Measurements from ENCODE around the gene KIAA1143. TPM values are rescaled to one million over a fixed set of nuclear protein-coding genes. Genes with fewer than 3 reads are reported as not detected.

Gene KIAA1143
- total RNA-seq, 1 donor from 2014 or later, result 12.0 TPM

DNA sequence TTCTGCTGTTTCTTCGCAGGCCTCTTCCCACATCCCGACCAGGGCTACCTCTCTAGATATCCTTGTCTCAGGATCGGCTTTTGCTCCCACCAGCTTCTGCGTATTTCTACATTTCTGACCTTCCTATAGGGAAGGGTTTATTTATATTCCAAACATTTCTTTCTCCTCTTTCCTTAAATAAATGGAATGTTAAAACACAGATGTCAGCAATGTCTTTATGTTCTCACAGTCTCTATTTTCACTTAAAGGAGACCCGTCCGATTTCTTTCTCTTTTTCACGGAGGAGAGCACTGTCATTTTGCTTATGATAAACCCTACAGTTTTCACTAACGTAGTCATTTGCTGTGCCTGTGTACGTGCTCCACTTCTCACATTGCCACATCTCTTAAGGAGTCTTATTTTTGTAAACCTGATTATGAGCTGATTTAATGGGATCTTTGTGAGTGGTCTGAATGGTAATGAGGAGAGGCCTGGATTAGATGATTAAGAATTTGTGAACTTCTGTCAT, 805 bp upstream of the KIAA1143 start:
- H3K9ac ChIP-seq (ENCODE audit: low read depth in 1 of 3, low read length in 3 of 3), result peak overlapping the region in 1 of 3 donors; percentile 94
- H3K4me3 ChIP-seq (ENCODE audit: low read length in 3 of 3), result peak overlapping the region; percentile 89 to 97 (median 96)
- peaks cover 0 to 17% (median 6%) of the 10 kb centered on the region in 3 donors for H3K36me3 ChIP-seq (ENCODE audit: control insufficient read depth in 3 of 3, insufficient read depth in 3 of 3, low read length in 3 of 3)
- peaks cover 11 to 14% (median 13%) of the 10 kb centered on the region in 3 donors for H3K4me1 ChIP-seq (ENCODE audit: control insufficient read depth in 3 of 3, insufficient read depth in 3 of 3, low read length in 3 of 3)
- no peaks in the 10 kb centered on the region for H3K9me3 ChIP-seq (ENCODE audit: control insufficient read depth in 3 of 3, low read length in 3 of 3)
- H3K27ac ChIP-seq (ENCODE audit: low read depth, low read length), result no peak overlapping the region
- H3K27me3 ChIP-seq (ENCODE audit: control insufficient read depth in 3 of 3, insufficient read depth in 3 of 3, low read length in 3 of 3), result no peaks in the 10 kb centered on the region

DNA sequence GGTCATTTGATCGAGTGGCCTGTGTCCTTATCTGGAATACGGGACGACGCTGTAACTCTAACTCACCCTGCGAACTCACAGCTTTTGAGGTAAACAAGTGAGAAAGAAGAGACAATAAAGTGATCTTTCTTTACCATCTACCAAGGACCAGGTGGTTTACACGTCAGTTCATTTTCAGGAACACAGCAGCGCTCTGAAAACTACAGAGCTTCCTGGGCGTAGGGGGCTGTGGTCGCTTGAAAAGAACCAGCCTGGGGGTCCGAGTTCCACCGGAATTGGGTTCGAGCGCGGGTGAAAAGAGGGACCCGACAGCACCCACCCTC, 357 bp downstream of the KIAA1143 start:
- Histone ChIP-seq H3K9me3 (ENCODE audit: control insufficient read depth in 3 of 3, low read length in 3 of 3) (no peaks in the 10 kb centered on the region), H3K36me3 (ENCODE audit: control insufficient read depth in 3 of 3, insufficient read depth in 3 of 3, low read length in 3 of 3) (peaks cover 0 to 21% (median 6%) of the 10 kb centered on the region in 3 donors), H3K27ac (ENCODE audit: low read depth, low read length) (peak overlapping the region; percentile 88), H3K4me1 (ENCODE audit: control insufficient read depth in 3 of 3, insufficient read depth in 3 of 3, low read length in 3 of 3) (peaks cover 11 to 14% (median 13%) of the 10 kb centered on the region in 3 donors), H3K27me3 (ENCODE audit: control insufficient read depth in 3 of 3, insufficient read depth in 3 of 3, low read length in 3 of 3) (no peaks in the 10 kb centered on the region), H3K4me3 (ENCODE audit: low read length in 3 of 3) (peak overlapping the region; percentile 89 to 97 (median 96)), H3K9ac (ENCODE audit: low read depth in 1 of 3, low read length in 3 of 3) (peak overlapping the region; percentile 94 to 97 (median 94))

DNA sequence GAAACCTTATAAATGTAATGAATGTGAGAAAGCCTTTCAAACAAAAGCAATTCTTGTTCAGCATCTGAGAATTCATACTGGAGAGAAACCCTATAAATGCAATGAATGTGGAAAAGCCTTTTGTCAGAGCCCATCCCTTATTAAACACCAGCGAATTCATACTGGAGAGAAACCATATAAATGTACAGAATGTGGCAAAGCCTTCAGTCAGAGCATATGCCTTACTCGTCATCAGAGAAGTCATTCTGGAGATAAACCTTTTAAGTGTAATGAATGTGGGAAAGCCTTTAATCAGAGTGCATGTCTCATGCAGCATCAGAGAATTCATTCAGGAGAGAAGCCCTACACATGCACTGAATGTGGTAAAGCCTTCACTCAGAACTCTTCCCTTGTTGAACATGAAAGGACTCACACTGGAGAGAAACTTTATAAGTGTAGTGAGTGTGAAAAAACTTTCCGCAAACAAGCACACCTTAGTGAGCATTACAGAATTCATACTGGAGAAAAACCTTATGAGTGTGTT, 26.7 kb downstream of the KIAA1143 start:
- H3K4me3 ChIP-seq (ENCODE audit: low read length in 3 of 3), result no peak overlapping the region
- H3K27ac ChIP-seq (ENCODE audit: low read depth, low read length), result no peak overlapping the region
- peaks cover 38 to 45% (median 40%) of the 10 kb centered on the region in 3 donors for H3K36me3 ChIP-seq (ENCODE audit: control insufficient read depth in 3 of 3, insufficient read depth in 3 of 3, low read length in 3 of 3)
- no peak overlapping the region for H3K9ac ChIP-seq (ENCODE audit: low read depth in 1 of 3, low read length in 3 of 3)
- no peaks in the 10 kb centered on the region for H3K4me1 ChIP-seq (ENCODE audit: control insufficient read depth in 3 of 3, insufficient read depth in 3 of 3, low read length in 3 of 3)
- H3K9me3 ChIP-seq (ENCODE audit: control insufficient read depth in 3 of 3, low read length in 3 of 3), result peaks cover 26 to 48% (median 40%) of the 10 kb centered on the region in 3 donors
- no peaks in the 10 kb centered on the region for H3K27me3 ChIP-seq (ENCODE audit: control insufficient read depth in 3 of 3, insufficient read depth in 3 of 3, low read length in 3 of 3)

DNA sequence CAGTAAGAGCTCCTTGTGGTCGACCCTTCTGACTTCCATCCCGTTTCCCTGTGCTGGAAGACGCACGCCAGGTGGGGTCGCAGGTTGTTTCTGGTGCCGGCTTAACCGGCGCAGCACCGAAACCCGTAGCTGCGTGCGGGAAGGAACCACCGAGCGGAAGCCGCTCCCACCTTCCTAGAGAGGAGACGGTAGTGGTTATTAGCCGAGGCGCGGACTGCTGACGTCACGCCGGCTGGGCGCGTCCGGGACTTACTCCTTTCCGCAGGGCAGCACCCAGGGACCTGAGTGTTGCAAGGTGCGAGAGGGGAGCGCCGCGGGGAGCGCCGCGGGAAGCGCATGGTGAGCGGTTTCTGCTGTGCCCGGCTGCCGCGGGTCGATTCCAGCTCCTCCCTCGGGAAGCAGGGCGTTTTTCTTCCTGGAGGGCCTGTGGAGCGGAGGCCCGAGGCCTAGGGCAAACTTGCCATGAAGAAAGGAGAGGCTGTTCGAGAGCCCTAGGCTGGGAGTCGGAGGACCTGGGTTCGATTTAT, 32.0 kb downstream of the KIAA1143 start, which contains the start of gene ZNF501:
Gene ZNF501 (plus strand): TSS at position 252 of the 527 bp plus-strand sequence. CDS start 4,787 bp downstream, outside the sequence.
- peak within 1 kb of the TSS; percentile 7 for H3K27ac ChIP-seq (ENCODE audit: low read depth, low read length)
- no peaks in the 10 kb centered on the region for H3K27me3 ChIP-seq (ENCODE audit: control insufficient read depth in 3 of 3, insufficient read depth in 3 of 3, low read length in 3 of 3)
- peaks cover 0 to 5% (median 2%) of the 10 kb centered on the region in 3 donors for H3K4me1 ChIP-seq (ENCODE audit: control insufficient read depth in 3 of 3, insufficient read depth in 3 of 3, low read length in 3 of 3)
- H3K4me3 ChIP-seq (ENCODE audit: low read length in 3 of 3), result peak within 1 kb of the TSS; percentile 84 to 97 (median 92)
- peak within 1 kb of the TSS; percentile 67 to 90 (median 86) for H3K9ac ChIP-seq (ENCODE audit: low read depth in 1 of 3, low read length in 3 of 3)
- peaks cover 10 to 35% (median 25%) of the 10 kb centered on the region in 3 donors for H3K9me3 ChIP-seq (ENCODE audit: control insufficient read depth in 3 of 3, low read length in 3 of 3)
- H3K36me3 ChIP-seq (ENCODE audit: control insufficient read depth in 3 of 3, insufficient read depth in 3 of 3, low read length in 3 of 3), result peaks cover 29 to 32% (median 32%) of the 10 kb centered on the region in 3 donors

DNA sequence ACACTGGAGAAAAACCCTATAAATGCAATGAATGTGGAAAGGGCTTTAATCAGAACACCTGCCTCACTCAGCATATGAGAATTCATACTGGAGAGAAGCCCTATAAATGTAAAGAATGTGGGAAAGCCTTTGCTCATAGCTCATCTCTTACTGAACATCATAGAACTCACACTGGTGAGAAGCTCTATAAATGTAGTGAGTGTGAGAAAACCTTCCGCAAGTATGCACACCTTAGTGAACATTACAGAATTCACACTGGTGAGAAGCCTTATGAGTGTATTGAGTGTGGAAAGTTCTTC, 39.4 kb downstream of the KIAA1143 start:
- peak overlapping the region in 2 of 3 donors; percentile 23 to 52 for H3K4me3 ChIP-seq (ENCODE audit: low read length in 3 of 3)
- no peak overlapping the region for H3K27ac ChIP-seq (ENCODE audit: low read depth, low read length)
- peaks cover 33 to 63% (median 58%) of the 10 kb centered on the region in 3 donors for H3K9me3 ChIP-seq (ENCODE audit: control insufficient read depth in 3 of 3, low read length in 3 of 3)
- no peaks in the 10 kb centered on the region for H3K27me3 ChIP-seq (ENCODE audit: control insufficient read depth in 3 of 3, insufficient read depth in 3 of 3, low read length in 3 of 3)
- peaks cover 41 to 54% (median 48%) of the 10 kb centered on the region in 3 donors for H3K36me3 ChIP-seq (ENCODE audit: control insufficient read depth in 3 of 3, insufficient read depth in 3 of 3, low read length in 3 of 3)
- H3K9ac ChIP-seq (ENCODE audit: low read depth in 1 of 3, low read length in 3 of 3), result no peak overlapping the region
- no peaks in the 10 kb centered on the region for H3K4me1 ChIP-seq (ENCODE audit: control insufficient read depth in 3 of 3, insufficient read depth in 3 of 3, low read length in 3 of 3)

DNA sequence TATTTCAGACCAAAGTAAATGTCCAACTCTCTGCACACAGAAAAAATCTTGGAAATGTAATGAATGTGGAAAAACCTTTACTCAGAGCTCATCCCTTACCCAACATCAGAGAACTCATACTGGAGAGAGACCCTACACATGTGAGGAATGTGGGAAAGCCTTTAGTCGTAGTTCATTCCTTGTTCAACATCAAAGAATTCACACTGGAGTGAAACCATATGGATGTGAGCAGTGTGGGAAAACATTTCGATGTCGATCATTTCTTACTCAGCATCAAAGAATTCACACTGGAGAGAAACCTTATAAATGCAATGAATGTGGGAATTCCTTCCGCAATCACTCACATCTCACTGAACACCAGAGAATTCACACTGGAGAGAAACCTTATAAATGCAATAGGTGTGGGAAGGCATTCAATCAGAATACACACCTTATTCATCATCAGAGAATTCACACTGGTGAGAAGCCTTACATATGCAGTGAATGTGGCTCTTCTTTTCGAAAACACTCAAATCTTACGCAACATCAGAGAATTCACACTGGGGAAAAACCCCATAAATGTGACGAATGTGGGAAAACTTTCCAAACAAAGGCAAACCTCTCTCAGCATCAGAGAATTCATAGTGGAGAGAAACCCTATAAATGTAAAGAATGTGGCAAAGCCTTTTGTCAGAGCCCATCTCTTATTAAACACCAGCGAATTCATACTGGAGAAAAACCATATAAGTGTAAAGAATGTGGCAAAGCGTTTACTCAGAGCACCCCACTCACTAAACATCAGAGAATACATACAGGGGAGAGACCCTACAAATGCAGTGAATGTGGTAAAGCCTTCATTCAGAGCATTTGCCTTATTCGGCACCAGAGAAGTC, 40.0 kb downstream of the KIAA1143 start:
- H3K27ac ChIP-seq (ENCODE audit: low read depth, low read length), result no peak overlapping the region
- no peaks in the 10 kb centered on the region for H3K4me1 ChIP-seq (ENCODE audit: control insufficient read depth in 3 of 3, insufficient read depth in 3 of 3, low read length in 3 of 3)
- peak overlapping the region in 2 of 3 donors; percentile 23 to 52 for H3K4me3 ChIP-seq (ENCODE audit: low read length in 3 of 3)
- peaks cover 43 to 57% (median 48%) of the 10 kb centered on the region in 3 donors for H3K36me3 ChIP-seq (ENCODE audit: control insufficient read depth in 3 of 3, insufficient read depth in 3 of 3, low read length in 3 of 3)
- H3K27me3 ChIP-seq (ENCODE audit: control insufficient read depth in 3 of 3, insufficient read depth in 3 of 3, low read length in 3 of 3), result no peaks in the 10 kb centered on the region
- peaks cover 33 to 67% (median 58%) of the 10 kb centered on the region in 3 donors for H3K9me3 ChIP-seq (ENCODE audit: control insufficient read depth in 3 of 3, low read length in 3 of 3)
- no peak overlapping the region for H3K9ac ChIP-seq (ENCODE audit: low read depth in 1 of 3, low read length in 3 of 3)

DNA sequence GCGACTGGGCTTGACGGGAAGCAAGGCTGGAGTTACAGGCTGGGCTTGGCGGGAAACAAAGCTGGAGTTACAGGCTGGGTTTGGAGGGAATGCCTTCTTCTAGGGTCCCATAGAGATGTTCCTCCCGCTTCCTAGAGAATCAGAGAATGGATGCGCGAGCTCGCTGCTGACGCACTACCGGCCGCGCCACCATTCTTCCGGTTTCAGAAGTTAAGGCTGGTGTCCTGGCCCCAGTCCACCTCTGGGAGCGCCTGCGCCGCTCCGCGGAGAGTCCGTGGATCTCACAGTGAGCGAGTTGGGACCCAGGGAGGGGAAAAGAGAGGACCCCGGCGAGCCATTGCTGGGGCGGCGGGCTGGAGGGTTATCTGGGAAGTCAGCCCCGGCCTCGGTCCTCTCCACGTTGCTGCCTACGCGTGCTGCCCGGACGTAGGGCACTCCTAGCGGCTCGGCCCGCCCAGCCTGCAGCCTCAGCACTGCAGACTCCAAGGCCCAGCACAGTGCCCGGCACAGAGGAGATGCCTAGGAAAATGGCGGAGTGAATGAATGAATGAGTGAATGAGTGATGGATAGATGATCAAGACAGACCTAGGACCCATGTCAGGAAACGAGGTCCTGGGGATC, 48.9 kb downstream of the KIAA1143 start, which contains the start of gene ZNF502:
Gene ZNF502 (plus strand): TSS at position 206 of the 621 bp plus-strand sequence. CDS start 7,602 bp downstream, outside the sequence.
- peak within 1 kb of the TSS; percentile 73 to 82 (median 80) for H3K9ac ChIP-seq (ENCODE audit: low read depth in 1 of 3, low read length in 3 of 3)
- peak within 1 kb of the TSS; percentile 86 to 94 (median 93) for H3K4me3 ChIP-seq (ENCODE audit: low read length in 3 of 3)
- peaks cover 0 to 5% (median 3%) of the 10 kb centered on the region in 3 donors for H3K27me3 ChIP-seq (ENCODE audit: control insufficient read depth in 3 of 3, insufficient read depth in 3 of 3, low read length in 3 of 3)
- H3K36me3 ChIP-seq (ENCODE audit: control insufficient read depth in 3 of 3, insufficient read depth in 3 of 3, low read length in 3 of 3), result peaks cover 4 to 9% (median 8%) of the 10 kb centered on the region in 3 donors
- peak within 1 kb of the TSS; percentile 56 for H3K27ac ChIP-seq (ENCODE audit: low read depth, low read length)
- H3K4me1 ChIP-seq (ENCODE audit: control insufficient read depth in 3 of 3, insufficient read depth in 3 of 3, low read length in 3 of 3), result no peaks in the 10 kb centered on the region
- peaks cover 9 to 18% (median 12%) of the 10 kb centered on the region in 3 donors for H3K9me3 ChIP-seq (ENCODE audit: control insufficient read depth in 3 of 3, low read length in 3 of 3)

Other genes starting within 250 kb of the KIAA1143 start
- 15.7 TPM for gene ZKSCAN7, start 206.4 kb downstream of the KIAA1143 start, total RNA-seq
- gene ZNF660, start 176.7 kb downstream of the KIAA1143 start, total RNA-seq, result 3.1 TPM
- 11.5 TPM for gene ZNF197, start 136.6 kb downstream of the KIAA1143 start, total RNA-seq
- 11.5 TPM for gene ZNF35, start 112.9 kb downstream of the KIAA1143 start, total RNA-seq
- gene ZNF502, start 49.0 kb downstream of the KIAA1143 start, total RNA-seq, result 5.2 TPM
- gene ZNF501, start 32.0 kb downstream of the KIAA1143 start, total RNA-seq, result 5.2 TPM
- gene KIF15, start 175 bp upstream of the KIAA1143 start, total RNA-seq, result 6.3 TPM
- gene TMEM42, start 100.3 kb upstream of the KIAA1143 start, total RNA-seq, result 7.3 TPM
- gene TGM4, start 113.0 kb upstream of the KIAA1143 start, total RNA-seq, result not detected
- 25.6 TPM for gene ZDHHC3, start 214.6 kb upstream of the KIAA1143 start, total RNA-seq
- 36.0 TPM for gene EXOSC7, start 214.6 kb upstream of the KIAA1143 start, total RNA-seq

All from skeletal muscle tissue (tissue), 4 donors.